ENCODE results near the gene PGAM2. TPM values are rescaled to one million over a fixed set of nuclear protein-coding genes. Genes with fewer than 3 reads are reported as not detected.

PGAM2 gene
- total and polyA plus RNA-seq, 2 of the 4 experiments (the other 2 are of a cell fraction) = not detected

GRCh38 chr7:44107961-44108767 is 42.8 kb upstream of the PGAM2 start:
- ATAC-seq (ENCODE audit: low read depth) (no peak), DNase-seq (no peak)
- H3K27me3 ChIP-seq (ENCODE audit: control insufficient read depth, insufficient read depth, low read length) = no peaks in the 10 kb centered on the region
- no peak overlapping the region for H3K23ac ChIP-seq (ENCODE audit: low read depth, low read length)
- no peak overlapping the region for H3K27ac ChIP-seq (ENCODE audit: insufficient read depth, low read length)
- no peak overlapping the region for H3K4me3 ChIP-seq (ENCODE audit: insufficient read depth, low read depth, low read length)
- H2BK5ac ChIP-seq (ENCODE audit: low read depth, low read length, poor library complexity, severe bottlenecking) = no peak overlapping the region
- H4K8ac ChIP-seq (ENCODE audit: low read depth in 2 of 2, low read length in 2 of 2) = no peak overlapping the region
- no peaks in the 10 kb centered on the region; a peak in 1 of 4 replicates for H3K79me1 ChIP-seq (ENCODE audit: low read depth in 1 of 2, low read length in 2 of 2)
- H3K56ac ChIP-seq (ENCODE audit: extremely low read depth, insufficient read depth, low read length) = no peak overlapping the region
- dilution Hi-C loops (cut with HindIII; ENCODE audit: low sequenced_read_pairs, unreplicated experiment) (no loop called here), in situ Hi-C loops (cut with MboI; ENCODE audit: low sequenced_read_pairs) (no loop called here), intact Hi-C loops (cut with micrococcal nuclease) (no loop called here)
- H3K4ac ChIP-seq (ENCODE audit: low read depth, low read length) = no peak overlapping the region
- H2BK120ac ChIP-seq (ENCODE audit: low read depth, low read length) = no peak overlapping the region
- no peak for TF ChIP-seq MAFK (IDR thresholded peaks at IDR 0.05; ENCODE audit: low read depth, low read length)
- no peak for TF ChIP-seq CEBPB (IDR thresholded peaks at IDR 0.05; ENCODE audit: low read depth, low read length)
- TF ChIP-seq CHD1 (IDR thresholded peaks at IDR 0.05; ENCODE audit: low read depth, low read length) = no peak
- TF ChIP-seq RAD21 (IDR thresholded peaks at IDR 0.05; ENCODE audit: low read length) = no peak
- no peak for TF ChIP-seq BHLHE40 (IDR thresholded peaks at IDR 0.05; ENCODE audit: low read depth, low read length)
- TF ChIP-seq SMC3 (IDR thresholded peaks at IDR 0.05; ENCODE audit: low read depth, low read length) = no peak
- TF ChIP-seq CTCF (conservative IDR thresholded peaks at IDR 0.05; ENCODE audit: low read depth, low read length) = no peak
- TF ChIP-seq ELK1 (IDR thresholded peaks at IDR 0.05; ENCODE audit: borderline replicate concordance, low read depth, low read length) = no peak
- no peak for TF ChIP-seq POLR2A (IDR thresholded peaks at IDR 0.05; ENCODE audit: low read depth, low read length)
- TF ChIP-seq FOS (IDR thresholded peaks at IDR 0.05; ENCODE audit: low read depth, low read length) = no peak
- H2AK5ac ChIP-seq (ENCODE audit: low read depth, low read length) = no peak overlapping the region
- H3K18ac ChIP-seq (ENCODE audit: low read depth, low read length) = no peak overlapping the region
- peaks cover 9% of the 10 kb centered on the region for H3K9me1 ChIP-seq (ENCODE audit: insufficient read depth, low read length)
- H2AK9ac ChIP-seq (replicated peaks; ENCODE audit: low read depth, low read length, poor library complexity) = no peak overlapping the region
- WGBS, 2 experiments (ENCODE audit: extremely low coverage in 2 of 2, insufficient read length in 1 of 2) = 98% methylated on average over 6 of the region's 21 CpGs; no CpG with 5 or more reads in 1 of the 2 experiments
- BruUV-seq (replicated peaks) = no TSS peak
- ChIA-PET CTCF (no interaction called here), POLR2A (ENCODE audit: unreplicated experiment) (no interaction called here)
- peaks cover 14% of the 10 kb centered on the region for H3K4me1 ChIP-seq (ENCODE audit: control insufficient read depth, insufficient read depth, low read length)
- no peak overlapping the region for H2BK15ac ChIP-seq (ENCODE audit: low read depth, low read length)
- H3K9ac ChIP-seq (ENCODE audit: low read depth, low read length) = no peak overlapping the region
- no peak overlapping the region for H2AFZ ChIP-seq (replicated peaks; ENCODE audit: low read length, poor library complexity)
- no peaks in the 10 kb centered on the region for H4K20me1 ChIP-seq (ENCODE audit: insufficient read depth, low read length)
- H3K14ac ChIP-seq (replicated peaks; ENCODE audit: low read depth, low read length) = no peak overlapping the region
- H4K5ac ChIP-seq (ENCODE audit: low read depth, low read length) = no peak overlapping the region
- H3K4me2 ChIP-seq (ENCODE audit: low read depth, low read length) = no peak overlapping the region
- no peak overlapping the region for H2BK20ac ChIP-seq (ENCODE audit: low read depth, low read length)
- no peaks in the 10 kb centered on the region for H3K9me3 ChIP-seq (ENCODE audit: control insufficient read depth, insufficient read depth, low read length)
- no peaks in the 10 kb centered on the region; the same call in 1 of the 2 replicates for H3K36me3 ChIP-seq (ENCODE audit: control insufficient read depth, insufficient read depth, low read length)
- H4K91ac ChIP-seq (ENCODE audit: insufficient read depth, low read depth, low read length) = no peak overlapping the region
